ENCODE data around the gene TMEM138.

DNA sequence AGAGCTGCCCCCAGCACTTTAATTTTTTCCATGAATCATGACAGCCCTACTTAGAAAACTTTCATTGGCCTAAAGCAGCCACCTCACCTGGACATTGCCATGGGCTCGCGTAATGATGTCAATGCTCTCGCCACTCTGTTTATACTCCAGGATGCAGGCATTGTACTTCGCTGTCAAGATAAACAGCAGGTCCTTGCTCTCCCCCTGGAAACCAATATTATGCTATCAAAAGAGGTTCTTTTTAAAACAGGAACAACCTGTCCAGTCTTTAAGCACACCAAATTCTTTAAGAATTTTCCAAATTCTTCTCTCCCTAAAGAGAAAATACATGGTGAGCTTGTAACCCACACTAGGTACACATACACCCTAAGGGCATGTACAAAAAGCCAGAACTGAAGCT, 32.3 kb upstream of the TMEM138 start:
- TF ChIP-seq, protein P1, sequence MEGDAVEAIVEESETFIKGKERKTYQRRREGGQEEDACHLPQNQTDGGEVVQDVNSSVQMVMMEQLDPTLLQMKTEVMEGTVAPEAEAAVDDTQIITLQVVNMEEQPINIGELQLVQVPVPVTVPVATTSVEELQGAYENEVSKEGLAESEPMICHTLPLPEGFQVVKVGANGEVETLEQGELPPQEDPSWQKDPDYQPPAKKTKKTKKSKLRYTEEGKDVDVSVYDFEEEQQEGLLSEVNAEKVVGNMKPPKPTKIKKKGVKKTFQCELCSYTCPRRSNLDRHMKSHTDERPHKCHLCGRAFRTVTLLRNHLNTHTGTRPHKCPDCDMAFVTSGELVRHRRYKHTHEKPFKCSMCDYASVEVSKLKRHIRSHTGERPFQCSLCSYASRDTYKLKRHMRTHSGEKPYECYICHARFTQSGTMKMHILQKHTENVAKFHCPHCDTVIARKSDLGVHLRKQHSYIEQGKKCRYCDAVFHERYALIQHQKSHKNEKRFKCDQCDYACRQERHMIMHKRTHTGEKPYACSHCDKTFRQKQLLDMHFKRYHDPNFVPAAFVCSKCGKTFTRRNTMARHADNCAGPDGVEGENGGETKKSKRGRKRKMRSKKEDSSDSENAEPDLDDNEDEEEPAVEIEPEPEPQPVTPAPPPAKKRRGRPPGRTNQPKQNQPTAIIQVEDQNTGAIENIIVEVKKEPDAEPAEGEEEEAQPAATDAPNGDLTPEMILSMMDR (IDR thresholded peaks at IDR 0.05; ENCODE audit: low read depth, low read length, poor library complexity, severe bottlenecking): no peak
- TF ChIP-seq EZH2phosphoT487 (IDR thresholded peaks at IDR 0.05; ENCODE audit: borderline replicate concordance, low read length): no peak
